ENCODE results near the gene SMAP1.

SMAP1 gene

DNA sequence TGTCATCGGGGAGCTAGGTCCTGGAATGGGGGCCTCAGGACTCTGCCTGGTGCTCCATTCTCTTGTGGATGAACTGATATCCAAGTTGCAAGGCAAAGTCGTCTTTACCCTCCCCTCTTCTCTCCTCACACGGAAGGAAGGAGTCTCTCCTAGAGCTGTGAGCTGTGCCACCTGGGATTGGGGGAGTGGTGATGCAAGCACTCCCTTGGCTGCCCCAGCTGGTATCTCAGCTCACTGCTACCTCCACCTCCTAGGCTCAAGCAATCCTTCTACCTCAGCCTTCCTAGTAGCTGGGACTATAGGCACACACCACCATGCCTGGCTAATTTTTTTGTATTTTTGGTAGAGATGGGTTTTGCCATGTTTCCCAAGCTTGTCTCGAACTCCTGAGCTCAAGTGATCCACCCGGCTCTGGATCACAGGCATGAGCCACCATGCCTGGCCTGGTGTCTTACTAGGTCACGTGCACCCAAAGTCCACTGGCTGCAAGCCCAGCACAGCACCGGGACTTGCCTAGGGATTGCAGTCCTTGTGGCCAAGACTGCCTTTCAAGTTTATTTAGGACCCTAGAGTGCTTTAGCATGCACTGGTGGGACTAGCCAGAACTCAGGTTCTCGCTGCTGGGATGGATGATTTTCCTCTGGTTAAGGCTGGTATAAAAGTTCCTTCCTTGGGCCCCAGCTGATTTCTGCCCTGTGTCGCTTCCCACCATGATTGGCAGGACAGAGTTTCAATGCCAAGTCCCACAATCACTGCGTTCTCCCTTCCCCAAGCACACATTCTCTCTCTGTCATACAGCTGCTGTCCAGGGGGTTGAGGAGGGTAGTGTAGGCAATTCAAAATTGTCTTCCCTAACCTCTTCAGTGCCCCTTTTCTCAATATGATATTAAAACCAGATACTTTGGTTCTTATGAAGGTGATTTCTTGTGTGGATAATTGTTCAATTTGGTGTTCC lies 33.5 kb downstream of the SMAP1 start:
- TF ChIP-seq, protein P1, sequence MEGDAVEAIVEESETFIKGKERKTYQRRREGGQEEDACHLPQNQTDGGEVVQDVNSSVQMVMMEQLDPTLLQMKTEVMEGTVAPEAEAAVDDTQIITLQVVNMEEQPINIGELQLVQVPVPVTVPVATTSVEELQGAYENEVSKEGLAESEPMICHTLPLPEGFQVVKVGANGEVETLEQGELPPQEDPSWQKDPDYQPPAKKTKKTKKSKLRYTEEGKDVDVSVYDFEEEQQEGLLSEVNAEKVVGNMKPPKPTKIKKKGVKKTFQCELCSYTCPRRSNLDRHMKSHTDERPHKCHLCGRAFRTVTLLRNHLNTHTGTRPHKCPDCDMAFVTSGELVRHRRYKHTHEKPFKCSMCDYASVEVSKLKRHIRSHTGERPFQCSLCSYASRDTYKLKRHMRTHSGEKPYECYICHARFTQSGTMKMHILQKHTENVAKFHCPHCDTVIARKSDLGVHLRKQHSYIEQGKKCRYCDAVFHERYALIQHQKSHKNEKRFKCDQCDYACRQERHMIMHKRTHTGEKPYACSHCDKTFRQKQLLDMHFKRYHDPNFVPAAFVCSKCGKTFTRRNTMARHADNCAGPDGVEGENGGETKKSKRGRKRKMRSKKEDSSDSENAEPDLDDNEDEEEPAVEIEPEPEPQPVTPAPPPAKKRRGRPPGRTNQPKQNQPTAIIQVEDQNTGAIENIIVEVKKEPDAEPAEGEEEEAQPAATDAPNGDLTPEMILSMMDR (conservative IDR thresholded peaks at IDR 0.05): no peak
- no peak overlapping the region for H3K27ac ChIP-seq

DNA sequence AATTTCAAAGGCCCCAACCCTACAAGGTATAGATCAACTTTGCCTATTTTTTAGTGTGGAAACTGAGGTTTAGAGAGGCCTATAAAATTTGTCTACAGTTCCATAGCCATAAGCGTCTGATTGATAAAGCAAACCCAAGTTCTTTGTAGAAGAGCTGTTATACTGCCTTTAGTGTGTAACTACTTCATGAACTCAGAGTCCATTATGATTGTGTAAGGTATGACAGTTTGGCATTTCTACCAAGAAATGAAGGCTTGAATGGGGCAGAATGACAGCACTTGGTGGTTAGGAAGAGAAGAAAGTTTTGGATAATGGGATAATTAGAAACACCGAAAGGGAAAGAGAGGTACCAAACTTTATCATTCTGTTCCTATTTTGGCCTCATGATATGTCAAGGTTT lies 38.1 kb downstream of the SMAP1 start:
- no peak overlapping the region for H3K27ac ChIP-seq
- TF ChIP-seq, protein P1 (conservative IDR thresholded peaks at IDR 0.05): no peak

DNA sequence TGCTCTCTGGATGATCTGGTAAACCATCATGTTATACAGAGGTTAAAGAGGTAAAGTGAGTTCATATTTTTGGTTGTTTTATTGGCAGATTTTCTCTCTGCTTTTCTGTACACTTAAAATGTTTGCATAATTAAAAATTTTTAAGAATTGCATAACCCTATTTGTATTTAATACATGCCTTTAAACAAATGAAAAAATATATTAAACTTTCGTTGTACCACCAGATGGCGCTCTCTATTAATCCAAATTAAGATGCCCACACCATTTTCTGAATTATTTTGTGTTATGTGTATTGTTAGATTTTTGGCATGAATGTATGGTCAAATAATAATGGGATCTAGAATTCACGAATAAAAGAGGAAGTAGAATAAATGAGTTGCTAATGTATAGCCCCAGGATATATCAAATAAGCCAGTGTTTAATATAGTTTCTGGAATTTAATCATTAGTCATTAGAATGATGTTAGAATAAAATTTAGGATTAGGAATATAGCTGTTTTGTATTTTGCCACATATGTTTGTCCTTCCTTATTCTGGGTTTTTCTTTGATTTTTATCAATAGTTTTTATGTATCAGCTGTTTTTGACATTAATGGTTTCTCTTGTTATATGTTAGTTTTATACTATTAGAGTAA lies 38.9 kb downstream of the SMAP1 start:
- H3K27ac ChIP-seq: no peak overlapping the region
- TF ChIP-seq, protein P1 (conservative IDR thresholded peaks at IDR 0.05): peak; percentile 77

DNA sequence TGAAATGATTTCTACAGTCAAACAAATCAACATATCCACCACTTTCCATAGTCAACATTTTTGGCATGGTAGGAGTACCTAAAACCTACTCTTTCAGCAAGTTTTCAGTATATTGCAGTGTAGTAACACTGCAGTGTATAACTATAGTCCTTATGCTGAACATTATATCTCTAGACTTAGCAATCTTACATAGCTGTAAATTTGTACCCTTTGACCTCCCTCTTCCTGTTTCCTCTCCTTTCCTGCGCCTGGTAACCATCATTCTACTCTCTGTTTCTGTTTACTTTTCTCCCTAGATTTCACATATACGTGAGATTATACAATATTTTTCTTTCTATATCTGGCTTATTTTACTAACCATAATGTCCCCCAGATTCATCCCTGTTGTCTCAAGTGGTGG lies 40.2 kb downstream of the SMAP1 start:
- TF ChIP-seq, protein P1 (conservative IDR thresholded peaks at IDR 0.05): no peak
- H3K27ac ChIP-seq: no peak overlapping the region

DNA sequence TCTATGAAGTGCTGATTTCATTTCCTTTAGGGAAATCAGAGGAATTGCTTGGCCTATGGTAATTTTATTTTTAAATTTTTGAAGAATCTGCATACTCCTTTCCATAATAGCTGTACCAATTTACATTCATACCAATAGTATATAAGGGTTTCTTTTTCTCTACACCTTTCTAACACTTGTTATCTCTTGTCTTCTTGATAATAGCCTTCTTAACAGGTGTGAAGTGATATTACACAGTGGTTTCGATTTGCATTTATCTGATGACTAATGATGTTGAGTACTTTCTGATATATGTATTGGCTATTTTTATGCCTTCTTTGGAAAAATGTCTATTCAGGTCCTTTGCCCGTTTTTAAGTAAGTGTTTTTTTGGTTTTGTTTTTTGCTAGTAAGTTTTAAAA lies 40.8 kb downstream of the SMAP1 start:
- no peak overlapping the region for H3K27ac ChIP-seq
- TF ChIP-seq, protein P1 (conservative IDR thresholded peaks at IDR 0.05): no peak

DNA sequence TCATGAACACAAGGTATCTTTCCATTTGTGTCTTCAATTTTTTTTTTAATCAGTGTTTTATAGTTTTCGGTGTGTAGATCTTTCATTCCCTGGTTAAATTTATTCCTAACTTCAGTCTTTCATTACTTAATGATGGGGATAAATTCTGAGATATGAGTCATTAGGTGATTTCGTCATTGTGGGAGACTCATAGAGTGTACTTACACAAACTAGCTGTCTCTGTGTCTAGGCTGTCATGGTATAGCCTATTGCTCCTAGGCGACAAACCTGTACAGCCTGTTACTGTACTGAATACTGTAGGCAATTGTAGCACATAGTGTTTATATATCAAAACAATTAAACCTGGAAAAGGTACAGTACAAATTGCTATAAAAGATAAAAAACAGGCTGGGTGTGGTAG lies 42.1 kb downstream of the SMAP1 start:
- TF ChIP-seq, protein P1 (conservative IDR thresholded peaks at IDR 0.05): no peak
- no peak overlapping the region for H3K27ac ChIP-seq

DNA sequence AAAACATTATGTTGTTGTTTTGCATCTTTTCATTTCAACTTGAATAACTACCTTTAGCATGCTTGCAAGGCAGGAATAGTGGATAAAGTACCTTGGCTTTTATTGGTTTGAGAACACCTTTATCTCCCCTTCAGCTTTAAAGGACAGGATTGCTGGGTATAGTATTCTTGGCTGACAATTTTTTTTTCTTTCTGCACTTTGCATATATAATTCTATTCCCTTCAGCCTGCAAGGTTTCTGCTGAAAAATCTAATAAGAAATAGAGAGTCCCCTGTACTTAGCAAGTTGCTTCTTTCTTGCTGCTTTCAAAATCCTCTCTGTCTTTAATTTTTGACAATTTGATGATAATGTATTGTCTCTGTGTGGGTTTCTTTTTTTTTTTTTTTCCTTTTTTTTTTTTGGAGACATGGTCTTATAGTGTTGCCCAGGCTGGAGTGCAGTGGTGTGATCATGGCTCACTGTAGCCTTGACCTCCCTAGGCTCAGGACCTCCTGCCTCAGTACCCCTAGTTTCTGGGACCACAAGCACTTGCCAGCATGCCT lies 47.1 kb downstream of the SMAP1 start:
- TF ChIP-seq, protein P1 (conservative IDR thresholded peaks at IDR 0.05): no peak
- no peak overlapping the region for H3K27ac ChIP-seq

Measured in VCaP (cell line).